Fibroblast of the aortic adventitia (primary cell): ENCODE results near the gene TEX52. TPM values are rescaled to one million over a fixed set of nuclear protein-coding genes. Genes with fewer than 3 reads are reported as not detected.

ENCODE experiments used
- DNase-seq: peaks from one replicate; pipeline ENCODE4 v3.0.0-alpha.2; 2010; ENCODE audit warnings: low read depth
- H3K4me3 ChIP-seq: 2 replicates; pipeline ENCODE4 v1.5.1; 2011; ENCODE audit warnings: low read depth, mild to moderate bottlenecking, control low read depth, low read length, moderate library complexity
- total RNA-seq: library from RNA; depleted of rRNA; stranded (reverse); fragments of >200 nt; gene quantifications from 2 replicates; pipeline ENCODE4 v1.2.3, GENCODE V29; 2012; ENCODE audit warnings: low replicate concordance
- TF ChIP-seq, protein P1 (sequence below): IDR thresholded peaks from 2 replicates; pipeline ENCODE4 v1.5.1; 2011; ENCODE audit warnings: mild to moderate bottlenecking, low read length, control low read depth, inconsistent platforms; ENCODE audit not compliant: insufficient read depth

TEX52 gene
- total RNA-seq, 1 donor = not detected

GRCh38 chr12:2801044-2801783, 55.6 kb downstream of the TEX52 start:
- TF ChIP-seq, protein P1, sequence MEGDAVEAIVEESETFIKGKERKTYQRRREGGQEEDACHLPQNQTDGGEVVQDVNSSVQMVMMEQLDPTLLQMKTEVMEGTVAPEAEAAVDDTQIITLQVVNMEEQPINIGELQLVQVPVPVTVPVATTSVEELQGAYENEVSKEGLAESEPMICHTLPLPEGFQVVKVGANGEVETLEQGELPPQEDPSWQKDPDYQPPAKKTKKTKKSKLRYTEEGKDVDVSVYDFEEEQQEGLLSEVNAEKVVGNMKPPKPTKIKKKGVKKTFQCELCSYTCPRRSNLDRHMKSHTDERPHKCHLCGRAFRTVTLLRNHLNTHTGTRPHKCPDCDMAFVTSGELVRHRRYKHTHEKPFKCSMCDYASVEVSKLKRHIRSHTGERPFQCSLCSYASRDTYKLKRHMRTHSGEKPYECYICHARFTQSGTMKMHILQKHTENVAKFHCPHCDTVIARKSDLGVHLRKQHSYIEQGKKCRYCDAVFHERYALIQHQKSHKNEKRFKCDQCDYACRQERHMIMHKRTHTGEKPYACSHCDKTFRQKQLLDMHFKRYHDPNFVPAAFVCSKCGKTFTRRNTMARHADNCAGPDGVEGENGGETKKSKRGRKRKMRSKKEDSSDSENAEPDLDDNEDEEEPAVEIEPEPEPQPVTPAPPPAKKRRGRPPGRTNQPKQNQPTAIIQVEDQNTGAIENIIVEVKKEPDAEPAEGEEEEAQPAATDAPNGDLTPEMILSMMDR = no peak
- no peak overlapping the region for H3K4me3 ChIP-seq
- DNase-seq = no peak

DNA sequence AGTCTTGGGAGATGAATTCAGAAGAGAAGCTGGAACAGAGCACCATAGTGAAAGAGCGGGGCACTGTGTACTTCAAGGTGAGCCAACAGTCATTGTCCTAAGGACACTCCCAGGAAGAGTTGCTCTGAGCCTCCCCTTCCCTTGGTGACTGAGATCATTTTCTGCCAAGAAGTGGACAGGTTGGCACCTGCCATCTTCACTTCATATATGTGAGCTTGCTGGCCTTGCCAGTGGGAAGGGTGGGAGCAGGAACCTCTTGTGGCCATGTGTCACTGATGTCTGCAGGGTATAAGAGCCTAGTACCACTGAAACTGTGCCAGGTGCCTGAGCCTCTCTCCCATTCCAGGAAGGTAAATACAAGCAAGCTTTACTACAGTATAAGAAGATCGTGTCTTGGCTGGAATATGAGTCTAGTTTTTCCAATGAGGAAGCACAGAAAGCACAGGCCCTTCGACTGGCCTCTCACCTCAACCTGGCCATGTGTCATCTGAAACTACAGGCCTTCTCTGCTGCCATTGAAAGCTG, 56.7 kb downstream of the TEX52 start:
- no peak overlapping the region for H3K4me3 ChIP-seq
- TF ChIP-seq, protein P1 = no peak
- no peak for DNase-seq

Other genes with a start within 250 kb of the TEX52 start
- 20.9 and 65.5 TPM in 2 replicates for gene FKBP4, start 62.1 kb downstream of the TEX52 start, total RNA-seq
- 19.1 and 32.6 TPM in 2 replicates for gene ITFG2, start 44.4 kb downstream of the TEX52 start, total RNA-seq
- gene NRIP2, start 22.0 kb downstream of the TEX52 start, total RNA-seq = not detected in 2 replicates
- gene FOXM1, start 20.1 kb upstream of the TEX52 start, total RNA-seq = 1.4 and 19.3 TPM in 2 replicates
- 6.4 and 41.4 TPM in 2 replicates for gene RHNO1, start 20.2 kb upstream of the TEX52 start, total RNA-seq
- 33.3 and 56.6 TPM in 2 replicates for gene TULP3, start 33.9 kb upstream of the TEX52 start, total RNA-seq
- 14.6 and 18.9 TPM in 2 replicates for gene TEAD4, start 102.4 kb upstream of the TEX52 start, total RNA-seq
- gene TSPAN9, start 220.3 kb upstream of the TEX52 start, total RNA-seq = 8.1 and 19.4 TPM in 2 replicates